WTC11 (cell line): ENCODE data around the gene LONP2. TPM values are rescaled to one million over a fixed set of nuclear protein-coding genes. Genes with fewer than 3 reads are reported as not detected.
A peak's percentile ranks its signal among the peaks of the same experiment; 100 is the strongest.

Experiments
- ATAC-seq: fragments of 200-7000 bp; cut with Tn5 transposase; 2 replicates; pipeline ENCODE4 v1.10.0; 2021; ENCODE audit warnings: mild to moderate bottlenecking, moderate library complexity
- CTCF ChIA-PET: fragments of 300-600 bp; sonication (Branson Sonifier 250); formaldehyde crosslinking; loops from one replicate; lab custom pipeline; 2021; ENCODE audit warnings: antibody characterized with exemption; lab: Charles Lee
- POLR2A ChIA-PET: fragments of 350-600 bp; sonication (Branson Sonifier 250); formaldehyde crosslinking; loops from one replicate; lab custom pipeline; 2021; ENCODE audit warnings: antibody characterized with exemption; lab: Charles Lee
- DNase-seq: peaks from one replicate; pipeline ENCODE4 v3.0.0; 2021; ENCODE audit warnings: low spot score
- H3K27ac Mint-ChIP-seq: 2 replicates; pipeline ENCODE4 v1.8.0; 2021; ENCODE audit warnings: mixed read lengths
- H3K27me3 Mint-ChIP-seq: 2 replicates; pipeline ENCODE4 v1.8.0; 2021; ENCODE audit warnings: low read depth, mild to moderate bottlenecking, moderate library complexity, mixed read lengths
- H3K36me3 Mint-ChIP-seq: 2 replicates; pipeline ENCODE4 v1.8.0; 2021; ENCODE audit warnings: mixed read lengths
- H3K4me1 Mint-ChIP-seq: 2 replicates; pipeline ENCODE4 v1.8.0; 2022; ENCODE audit warnings: mixed read lengths
- H3K4me3 Mint-ChIP-seq: 2 replicates; pipeline ENCODE4 v1.8.0; 2021; ENCODE audit warnings: mild to moderate bottlenecking, moderate library complexity, mixed read lengths
- H3K9me3 Mint-ChIP-seq: 2 replicates; pipeline ENCODE4 v1.8.0; 2021; ENCODE audit warnings: mixed read lengths
- AFF4 ChIP-seq: sonication (generic); formaldehyde crosslinking; IDR thresholded peaks from 2 replicates; pipeline ENCODE4 v1.8.1; 2023; ENCODE audit warnings: mild to moderate bottlenecking, missing genetic modification reagents, borderline replicate concordance
- ATF6 ChIP-seq: sonication (generic); formaldehyde crosslinking; IDR thresholded peaks from 2 replicates; pipeline ENCODE4 v1.8.1; 2023; ENCODE audit warnings: mild to moderate bottlenecking, missing genetic modification reagents
- GABPB1 ChIP-seq: sonication (generic); formaldehyde crosslinking; IDR thresholded peaks from 2 replicates; pipeline ENCODE4 v1.8.1; 2023; ENCODE audit warnings: mild to moderate bottlenecking, missing genetic modification reagents
- JUN ChIP-seq: sonication (generic); formaldehyde crosslinking; IDR thresholded peaks from 2 replicates; pipeline ENCODE4 v1.8.0; 2023; ENCODE audit warnings: mild to moderate bottlenecking, missing genetic modification reagents
- MXD4 ChIP-seq: fragments of 250-450 bp; sonication (Bioruptor Pico); IDR thresholded peaks from 2 replicates; pipeline ENCODE4 v1.8.0; 2021; ENCODE audit warnings: mild to moderate bottlenecking, moderate library complexity, borderline replicate concordance
- NFE2L1 ChIP-seq: sonication (generic); formaldehyde crosslinking; IDR thresholded peaks from 2 replicates; pipeline ENCODE4 v1.8.1; 2023; ENCODE audit warnings: missing genetic modification reagents
- NR3C1 ChIP-seq: sonication (generic); formaldehyde crosslinking; conservative IDR thresholded peaks from 2 replicates; pipeline ENCODE4 v1.8.1; 2023; ENCODE audit warnings: low read depth, mild to moderate bottlenecking, missing genetic modification reagents
- ZNF423 ChIP-seq: fragments of 250-450 bp; sonication (Bioruptor Pico); IDR thresholded peaks from 2 replicates; pipeline ENCODE4 v2.1.2; 2022; ENCODE audit warnings: mild to moderate bottlenecking, moderate library complexity
- ZNF532 ChIP-seq: fragments of 250-450 bp; sonication (Bioruptor Pico); IDR thresholded peaks from 2 replicates; pipeline ENCODE4 v1.9.0; 2021; ENCODE audit warnings: mild to moderate bottlenecking, borderline replicate concordance
- total RNA-seq: library from RNA; stranded (reverse); gene quantifications from 3 replicates; pipeline ENCODE4 v1.2.3, GENCODE V29; 2021
- TF ChIP-seq, protein P1 (sequence below): fragments of 250-450 bp; sonication (Bioruptor Pico); conservative IDR thresholded peaks from 2 replicates; pipeline ENCODE4 v1.9.0; 2021; ENCODE audit warnings: mild to moderate bottlenecking

Gene LONP2
- total RNA-seq, 1 experiment from 2014 or later, result 28.4 TPM

- CTCF ChIA-PET, result interaction anchor here (0.8 to 2.0 kb wide), 2 partner anchors 290 to 388 kb away, joined by 3 to 7 read pairs; no protein-coding TSS in a partner anchor
- H3K9me3 Mint-ChIP-seq, result peaks cover 7% of the 10 kb centered on the region
- no peak overlapping the region for H3K4me3 Mint-ChIP-seq
- 0 out of 2 replicates have a peak, but pooled peaks cover 5% of the 10 kb centered on the region for H3K36me3 Mint-ChIP-seq
- ATAC-seq, result no peak
- no peaks in the 10 kb centered on the region; the same call in 1 of the 2 replicates for H3K27me3 Mint-ChIP-seq
- no peak for TF ChIP-seq MXD4 (CRISPR knock-in tag)
- TF ChIP-seq JUN (CRISPR knock-in tag), result no peak
- no peak for TF ChIP-seq NR3C1 (CRISPR knock-in tag)
- TF ChIP-seq NFE2L1 (CRISPR knock-in tag), result no peak
- no peak for TF ChIP-seq ZNF423 (CRISPR knock-in tag)
- TF ChIP-seq ATF6 (CRISPR knock-in tag), result no peak
- no peak for TF ChIP-seq ZNF532
- TF ChIP-seq GABPB1 (CRISPR knock-in tag), result no peak
- TF ChIP-seq, protein P1, sequence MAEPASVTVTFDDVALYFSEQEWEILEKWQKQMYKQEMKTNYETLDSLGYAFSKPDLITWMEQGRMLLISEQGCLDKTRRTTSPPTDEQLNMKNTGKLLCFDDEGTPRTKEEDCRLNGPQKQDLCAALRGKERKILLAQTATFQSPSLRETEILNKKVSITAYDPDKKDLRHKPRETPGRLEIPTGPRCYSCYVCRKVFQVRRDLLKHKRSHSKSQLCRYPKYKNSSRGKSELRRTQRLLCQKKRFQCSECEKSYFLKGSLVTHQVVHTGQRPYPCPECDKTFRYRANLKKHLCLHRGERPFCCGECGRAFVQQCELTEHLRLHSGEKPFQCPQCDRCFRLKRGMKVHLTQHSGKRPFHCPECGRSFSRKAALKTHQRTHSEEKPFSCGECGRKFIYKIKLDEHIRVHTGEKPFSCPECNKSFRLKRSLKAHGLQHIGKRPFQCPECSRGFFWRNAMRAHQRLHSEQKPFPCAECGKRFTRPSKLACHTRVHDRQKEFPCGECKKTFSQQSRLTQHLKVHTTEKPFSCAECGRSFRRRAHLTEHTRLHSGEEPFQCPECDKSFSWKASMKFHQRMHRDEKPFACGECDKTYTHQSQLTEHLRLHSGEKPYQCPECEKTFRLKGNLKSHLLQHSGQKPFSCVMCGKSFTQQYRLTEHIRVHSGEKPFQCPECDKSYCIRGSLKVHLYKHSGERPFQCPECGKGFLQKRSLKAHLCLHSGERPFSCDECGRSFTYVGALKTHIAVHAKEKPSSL, result no peak
- TF ChIP-seq, all 79 proteins: peak for 0
- Mint-ChIP-seq H3K27ac (no peak overlapping the region), H3K4me1 (peaks cover 13% of the 10 kb centered on the region)
- no peak for DNase-seq
- POLR2A ChIA-PET, result no interaction called here
These were observed 9.0 kb upstream of the LONP2 start for GRCh38 chr16:48235058-48235555.

DNA sequence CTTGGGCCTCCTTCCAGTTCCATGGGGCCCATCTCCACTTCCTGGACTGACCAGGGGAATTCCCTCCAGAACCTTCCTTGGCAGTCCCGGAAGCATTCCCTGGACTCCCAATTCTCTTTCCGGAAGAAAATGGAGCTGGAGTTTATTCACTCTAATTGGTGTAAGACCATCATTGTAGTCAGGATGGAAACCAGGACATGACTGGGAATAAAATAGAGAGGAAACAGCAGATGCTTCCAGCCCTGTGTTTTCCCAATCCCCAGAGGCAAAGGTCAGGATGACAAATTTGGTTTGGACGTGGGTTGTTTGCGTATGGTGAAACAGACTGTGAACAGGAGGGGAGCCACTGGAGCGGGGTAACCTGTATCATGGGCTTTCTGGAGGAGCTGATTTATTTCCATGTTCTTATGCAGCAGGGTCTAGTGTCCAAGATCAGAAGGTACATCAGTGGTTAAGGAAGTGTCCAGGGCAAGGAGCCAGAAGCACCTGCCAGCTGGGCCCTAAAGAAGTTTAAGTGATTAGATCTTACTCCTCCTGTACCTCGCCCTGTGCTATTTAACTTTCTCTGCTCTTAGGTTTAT, 8.5 kb upstream of the LONP2 start:
- no peak for ATAC-seq
- H3K36me3 Mint-ChIP-seq, result 0 out of 2 replicates have a peak, but pooled peaks cover 5% of the 10 kb centered on the region
- H3K4me1 Mint-ChIP-seq, result peaks cover 13% of the 10 kb centered on the region
- POLR2A ChIA-PET, result no interaction called here
- DNase-seq, result no peak
- peaks cover 9% of the 10 kb centered on the region for H3K9me3 Mint-ChIP-seq
- CTCF ChIA-PET, result interaction anchor here (2.0 kb wide), 1 partner anchor 388 kb away, joined by 7 read pairs; no protein-coding TSS in a partner anchor
- no peak overlapping the region for H3K27ac Mint-ChIP-seq
- TF ChIP-seq GABPB1 (CRISPR knock-in tag), result 0 out of 2 replicates have a peak, but pooled peaks have one; percentile 46
- TF ChIP-seq AFF4 (CRISPR knock-in tag), result no peak
- no peak overlapping the region for H3K4me3 Mint-ChIP-seq
- H3K27me3 Mint-ChIP-seq, result no peaks in the 10 kb centered on the region; the same call in 1 of the 2 replicates
